Heart left ventricle (tissue), 16 donors: ENCODE data around the gene CRYBB1. TPM values are rescaled to one million over a fixed set of nuclear protein-coding genes. Genes with fewer than 3 reads are reported as not detected.

ENCODE experiments used
- ATAC-seq, 4 donors: fragments of 200-7000 bp; cut with Tn5 transposase; one replicate each; pipeline ENCODE4 v1.9.1; 2020 to 2022; ENCODE audit warnings: moderate library complexity in 4 of 4, mild to moderate bottlenecking in 3 of 4, moderate number of reproducible peaks in 1 of 4
- DNase-seq, 5 donors: peaks; one replicate each; pipeline ENCODE4 v3.0.0-alpha.2; 2020
- H3K27ac ChIP-seq, 12 donors: fragments of 200-600 bp; sonication (generic) in 4 of 12; one replicate each; pipeline versions ENCODE4 v1.5.0 to v1.8.0; 2016 to 2022; ENCODE audit warnings: mild to moderate bottlenecking in 2 of 12
- H3K27me3 ChIP-seq, 9 donors: fragments of 200-600 bp; sonication (generic) in 2 of 9; one replicate each; pipeline versions ENCODE4 v1.5.1 to v1.8.0; 2016 to 2022; ENCODE audit warnings: mild to moderate bottlenecking in 3 of 9
- H3K36me3 ChIP-seq, 9 donors: fragments of 200-600 bp; sonication (generic) in 2 of 9; one replicate each; pipeline versions ENCODE4 v1.5.0 to v1.8.0; 2018 to 2022; ENCODE audit warnings: mild to moderate bottlenecking in 2 of 9
- H3K4me1 ChIP-seq, 12 donors: fragments of 200-600 bp; sonication (generic) in 4 of 12; one replicate each; pipeline versions ENCODE4 v1.5.0 to v1.8.0; 2016 to 2022; ENCODE audit warnings: mild to moderate bottlenecking in 3 of 12
- H3K4me3 ChIP-seq, 12 donors: fragments of 200-600 bp; sonication (generic) in 4 of 12; one replicate each; pipeline versions ENCODE4 v1.5.0 to v1.8.0; 2017 to 2022; ENCODE audit warnings: mild to moderate bottlenecking in 9 of 12, moderate library complexity in 4 of 12
- H3K9me3 ChIP-seq, 12 donors: fragments of 200-600 bp; sonication (generic) in 4 of 12; one replicate each; pipeline versions ENCODE4 v1.5.0 to v1.8.0; 2016 to 2022; ENCODE audit warnings: mild to moderate bottlenecking in 1 of 12
- POLR2A ChIP-seq, 2 donors: fragments of 450-650 bp; IDR thresholded peaks; one replicate each; pipeline ENCODE4 v1.6.1; 2017; ENCODE audit warnings: antibody characterized with exemption in 2 of 2, mild to moderate bottlenecking in 2 of 2, moderate library complexity in 2 of 2
- WGBS, 4 donors: extraction: QIAGEN DNeasy Blood & Tissue Kit in 2 of 4; methylation state at CpG; one replicate each; pipeline versions ENCODE4 v1.1.5 to v1.1.7; 2013 to 2018; 5-methylcytosine and 5-hydroxymethylcytosine counted together
- intact Hi-C, 10 donors: fragments of 100-400 bp; cut with DNase I; formaldehyde crosslinking; loops; one replicate each; pipeline versions ENCODE4 v1.11.1 to v1.14.2; 2022
- microRNA counts, 2 donors: library from miRNA; unstranded; fragments of <30 nt; microRNA quantifications; one replicate each; lab custom pipeline; 2016
- microRNA-seq, 4 donors: library from miRNA; unstranded; fragments of <30 nt; microRNA quantifications; one replicate each; pipeline versions ENCODE4 to v1.2.0, GENCODE V29; 2017 to 2020
- polyA plus RNA-seq, 2 donors: library from polyadenylated mRNA; stranded (reverse); fragments of 200-250 nt; gene quantifications; one replicate each; pipeline ENCODE4 v1.2.3, GENCODE V29; 2013
- total RNA-seq, 9 donors: library from RNA; depleted of rRNA in 2 of 9; stranded (reverse); fragments of >200 nt in 2 of 9; fragmentation: NEBNext Ultra II Directional in 3 of 9; extraction: Animal tissue kit (Norgen Biotek cat#: 25700) in 3 of 9; gene quantifications; one replicate each; pipeline versions ENCODE4 v1.1.0 to v1.2.4, GENCODE V29; 2016 to 2023
- TF ChIP-seq, protein P1 (sequence below), 12 donors: fragments of 200-600 bp; sonication (generic) in 4 of 12; IDR thresholded peaks; one replicate each; pipeline versions ENCODE4 v1.5.0 to v1.8.0; 2018 to 2022; ENCODE audit warnings: antibody characterized with exemption in 12 of 12, mild to moderate bottlenecking in 5 of 12
- donor health status: ischemic (EF 13 %, LVEDD 7.1; RV severe dilation, severe dysfunction).
- donor health status: healthy with polysubstance abuse.
- donor health status: DM: no; HTN: yes; CAD: no.
- donor health status: DM: no; HTN: no; CAD: no.
- donor health status: ischemic (EF 25% LVEDD 6.9; RV normal size, moderate dysfunction).
- donor health status: ischemic (EF 25% LVEDD 5.7; RV mildly dilated, moderate dysfunction).
- donor health status: healthy.
- donor health status: DM: yes; HTN: yes; CAD: no.
- donor health status: ischemic (EF 35%, LVEDD 5.7; RV mildly dilated, moderate dysfunction).
- donor health status: nonischemic (EF 11% LVEDD 7.7; RV severe dilation, severe dysfunction).
- donor health status: DM: yes; HTN: yes; CAD: no.
- donor health status: PGD.
- donor health status: ischemic (EF 29% LVEDD 5.4; RV normal size, mild dysfunction).
- donor health status: nonischemic (EF 23%, LVEDD 6.1; RV moderate dilation, normal function).

CRYBB1 gene
- total and polyA plus RNA-seq, 11 donors, result 0.19 to 3.2 (median 0.42) TPM; not detected in 3

DNA sequence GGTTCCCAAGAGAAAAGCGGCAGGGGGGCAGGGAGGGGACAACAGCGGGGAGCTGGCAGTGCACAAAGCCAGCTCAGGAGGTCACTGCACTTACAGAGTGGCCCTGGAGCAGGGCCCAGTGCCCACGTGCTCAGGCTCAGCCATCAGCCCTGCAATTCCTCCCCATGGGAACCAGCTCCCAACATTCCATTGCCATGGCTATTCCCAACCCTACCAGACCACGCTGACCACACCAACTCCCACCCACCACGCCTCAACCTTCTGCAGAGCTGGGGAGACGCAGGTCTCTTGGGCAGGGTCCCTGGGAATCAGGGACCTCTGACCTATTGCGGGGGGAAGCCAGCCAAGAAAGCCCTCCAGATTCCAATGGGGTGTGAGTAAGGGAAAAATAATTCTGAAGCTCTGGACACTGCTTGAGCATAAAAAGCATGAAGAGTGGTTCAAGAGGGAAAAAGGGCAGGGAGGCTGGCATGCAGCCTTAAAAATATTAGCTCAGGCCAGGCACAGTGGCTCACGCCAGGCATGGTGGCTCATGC, 67.3 kb downstream of the CRYBB1 start:
- Histone ChIP-seq H3K36me3 (peaks cover 0 to 4% (median 0%) of the 10 kb centered on the region in 9 donors), H3K27me3 (no peaks in the 10 kb centered on the region), H3K4me1 (peaks cover 0 to 85% (median 47%) of the 10 kb centered on the region in 12 donors), H3K4me3 (no peak overlapping the region), H3K9me3 (no peaks in the 10 kb centered on the region), H3K27ac (peak overlapping the region; percentile 62 to 89 (median 80))
- WGBS, 4 donors, result 32 to 38% (median 34%) methylated on average over 8 of the region's 8 CpGs
- intact Hi-C loops, result loop anchor here in 1 of 10 donors (5.0 kb wide), 1 partner anchor 48 kb away; no protein-coding TSS in a partner anchor
- peak; percentile 85 to 92 (median 86) for ATAC-seq
- peak in 4 of 5 donors; percentile 69 to 86 (median 74) for DNase-seq
- TF ChIP-seq POLR2A (IDR thresholded peaks at IDR 0.05), result no peak
- TF ChIP-seq, protein P1, sequence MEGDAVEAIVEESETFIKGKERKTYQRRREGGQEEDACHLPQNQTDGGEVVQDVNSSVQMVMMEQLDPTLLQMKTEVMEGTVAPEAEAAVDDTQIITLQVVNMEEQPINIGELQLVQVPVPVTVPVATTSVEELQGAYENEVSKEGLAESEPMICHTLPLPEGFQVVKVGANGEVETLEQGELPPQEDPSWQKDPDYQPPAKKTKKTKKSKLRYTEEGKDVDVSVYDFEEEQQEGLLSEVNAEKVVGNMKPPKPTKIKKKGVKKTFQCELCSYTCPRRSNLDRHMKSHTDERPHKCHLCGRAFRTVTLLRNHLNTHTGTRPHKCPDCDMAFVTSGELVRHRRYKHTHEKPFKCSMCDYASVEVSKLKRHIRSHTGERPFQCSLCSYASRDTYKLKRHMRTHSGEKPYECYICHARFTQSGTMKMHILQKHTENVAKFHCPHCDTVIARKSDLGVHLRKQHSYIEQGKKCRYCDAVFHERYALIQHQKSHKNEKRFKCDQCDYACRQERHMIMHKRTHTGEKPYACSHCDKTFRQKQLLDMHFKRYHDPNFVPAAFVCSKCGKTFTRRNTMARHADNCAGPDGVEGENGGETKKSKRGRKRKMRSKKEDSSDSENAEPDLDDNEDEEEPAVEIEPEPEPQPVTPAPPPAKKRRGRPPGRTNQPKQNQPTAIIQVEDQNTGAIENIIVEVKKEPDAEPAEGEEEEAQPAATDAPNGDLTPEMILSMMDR (IDR thresholded peaks at IDR 0.05), result no peak

DNA sequence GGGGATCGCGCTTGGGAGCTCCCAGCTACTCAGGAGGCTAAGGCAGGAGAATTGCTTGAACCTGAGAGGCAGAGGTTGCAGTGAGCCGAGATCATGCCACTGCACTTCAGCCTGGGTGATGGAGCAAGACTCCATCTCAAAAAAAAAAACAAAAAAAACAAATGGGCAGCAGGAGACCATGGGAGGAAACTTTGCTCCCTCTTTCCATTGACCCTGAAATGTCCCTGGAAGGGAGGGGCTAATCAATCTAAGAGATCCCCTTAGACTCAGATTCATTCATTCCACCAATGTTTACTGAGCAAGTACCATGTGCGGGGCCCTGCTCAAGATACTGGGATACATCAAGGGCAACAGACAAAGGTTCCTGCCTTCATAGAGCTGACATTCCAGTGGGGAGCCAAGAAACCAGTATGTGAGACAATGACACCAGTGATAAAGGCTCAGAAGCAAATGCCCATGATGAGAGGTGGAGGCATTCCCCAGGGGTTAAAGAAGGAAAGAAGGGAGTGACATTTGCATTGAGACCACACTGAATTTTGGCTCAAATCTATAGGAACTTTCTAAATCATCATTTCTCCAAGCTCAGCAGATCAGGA, 67.8 kb downstream of the CRYBB1 start:
- Histone ChIP-seq H3K27ac (peak overlapping the region in 10 of 12 donors; percentile 67 to 89 (median 82)), H3K4me1 (peaks cover 0 to 85% (median 43%) of the 10 kb centered on the region in 12 donors), H3K27me3 (no peaks in the 10 kb centered on the region), H3K9me3 (no peaks in the 10 kb centered on the region), H3K36me3 (peaks cover 0 to under 1% (median 0%) of the 10 kb centered on the region in 9 donors), H3K4me3 (no peak overlapping the region)
- TF ChIP-seq, protein P1 (IDR thresholded peaks at IDR 0.05), result no peak
- TF ChIP-seq POLR2A (IDR thresholded peaks at IDR 0.05), result no peak
- WGBS, 4 donors, result 84 to 93% (median 86%) methylated on average over 4 of the region's 4 CpGs
- DNase-seq, result no peak
- peak in 3 of 4 donors; percentile 6 to 29 (median 24) for ATAC-seq
- intact Hi-C loops, result loop anchor here in 1 of 10 donors (5.0 kb wide), 1 partner anchor 48 kb away; no protein-coding TSS in a partner anchor

MicroRNA genes within 50 kb of the gene (microRNA counts, 767-probe panel; counts per million panel counts)
- 0 to 71.6 counts per million in 2 donors for microRNA hsa-miR-548j (lab: Ali Mortazavi, UCI)

Small RNA genes lying within 50 kb of the gene (microRNA-seq; reads per million reads assigned to microRNA genes)
- 1.0 to 10.0 (median 3.0) reads per million in 4 donors for gene MIR548J

Other genes with a start within 250 kb of the CRYBB1 start
- gene ASPHD2, start 188.8 kb downstream of the CRYBB1 start, total RNA-seq, result 1 to 10 TPM in 1 of 9 donors, under 1 TPM in 7, not detected in 1; 0.07 to 1.5 (median 0.14) TPM
- under 1 TPM in 1 of 2 donors, not detected in 1; 0.12 TPM for gene ASPHD2, start 188.8 kb downstream of the CRYBB1 start, polyA plus RNA-seq
- 10 to 100 TPM in 5 of 9 donors, 1 to 10 TPM in 4; 6.9 to 15.0 (median 10.3) TPM for gene HPS4, start 134.2 kb downstream of the CRYBB1 start, total RNA-seq
- gene HPS4, start 134.2 kb downstream of the CRYBB1 start, polyA plus RNA-seq, result 1 to 10 TPM; 6.2 to 7.2 TPM
- gene SRRD, start 134.2 kb downstream of the CRYBB1 start, total RNA-seq, result 10 to 100 TPM; 18.2 to 28.9 (median 23.4) TPM
- 10 to 100 TPM; 11.3 to 24.6 TPM for gene SRRD, start 134.2 kb downstream of the CRYBB1 start, polyA plus RNA-seq
- gene TFIP11, start 105.6 kb downstream of the CRYBB1 start, total RNA-seq, result 10 to 100 TPM; 15.1 to 28.0 (median 23.1) TPM
- 10 to 100 TPM; 17.3 to 23.8 TPM for gene TFIP11, start 105.6 kb downstream of the CRYBB1 start, polyA plus RNA-seq
- gene TPST2, start 27.9 kb downstream of the CRYBB1 start, total RNA-seq, result 100 to 1,000 TPM in 1 of 9 donors, 10 to 100 TPM in 8; 12.1 to 103 (median 25.2) TPM
- 10 to 100 TPM; 24.3 to 51.7 TPM for gene TPST2, start 27.9 kb downstream of the CRYBB1 start, polyA plus RNA-seq
- gene CRYBA4, start 3.9 kb upstream of the CRYBB1 start, total RNA-seq, result not detected
- gene CRYBA4, start 3.9 kb upstream of the CRYBB1 start, polyA plus RNA-seq, result not detected
- 1 to 10 TPM in 1 of 9 donors, under 1 TPM in 8; 0.12 to 2.7 (median 0.47) TPM for gene MIAT, start 39.6 kb upstream of the CRYBB1 start, total RNA-seq
- gene MIAT, start 39.6 kb upstream of the CRYBB1 start, polyA plus RNA-seq, result under 1 TPM; 0.15 to 0.46 TPM